K562 treated with DMSO at 1 percent for 12 hours (cell line): ENCODE measurements around the gene ZC3H8. TPM values are rescaled to one million over a fixed set of nuclear protein-coding genes. Genes with fewer than 3 reads are reported as not detected.

Experiments used
- total RNA-seq: library from RNA; unstranded; fragments of 300-600 nt; gene quantifications from 2 replicates; pipeline ENCODE4 v1.2.3, GENCODE V29; 2022; ENCODE audit not compliant: insufficient read depth

ZC3H8 gene
- 7.2 and 8.1 TPM in 2 replicates for total RNA-seq

DNA sequence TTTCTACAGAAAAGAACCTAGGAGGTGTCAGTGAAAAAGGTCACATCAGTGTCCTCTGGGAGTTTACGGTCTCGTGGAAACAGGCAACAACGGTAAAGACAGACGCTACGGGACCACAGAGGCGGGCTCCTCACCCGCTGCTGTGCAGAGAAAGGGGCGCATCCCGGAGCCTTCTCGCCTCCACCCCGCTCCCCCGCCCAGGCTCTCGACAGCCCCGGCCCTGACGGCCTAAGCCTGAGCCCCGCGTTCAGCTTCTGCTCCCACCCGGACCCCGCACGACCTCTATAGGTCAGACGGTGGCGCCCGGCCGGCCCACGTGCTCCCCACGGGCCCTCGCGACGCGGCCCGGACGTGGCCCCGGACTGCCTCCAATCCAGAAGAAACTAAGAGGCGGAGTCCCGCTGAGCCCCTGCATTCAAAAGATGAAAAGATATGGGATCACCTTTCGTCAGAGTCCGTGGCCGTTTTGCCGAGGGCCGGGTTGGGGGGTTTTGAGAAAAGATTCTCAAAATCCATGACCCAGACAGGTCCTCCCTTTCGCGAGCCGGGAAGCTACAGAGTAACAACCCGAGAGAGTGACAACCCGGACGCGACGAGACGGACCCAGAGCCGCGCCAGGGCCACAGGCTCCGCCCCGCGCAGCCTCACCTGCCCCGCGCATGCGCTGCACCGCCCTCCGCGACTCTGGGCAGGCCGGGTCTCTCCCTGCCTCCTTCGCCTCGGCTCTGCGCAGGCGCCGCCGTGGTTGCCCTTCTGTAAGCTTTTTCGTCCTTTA is at the start of gene ZC3H8:
ZC3H8 (minus strand) TSS at position 577 of the 775 bp plus-strand sequence; CDS start at position 516, 61 bp downstream.

DNA sequence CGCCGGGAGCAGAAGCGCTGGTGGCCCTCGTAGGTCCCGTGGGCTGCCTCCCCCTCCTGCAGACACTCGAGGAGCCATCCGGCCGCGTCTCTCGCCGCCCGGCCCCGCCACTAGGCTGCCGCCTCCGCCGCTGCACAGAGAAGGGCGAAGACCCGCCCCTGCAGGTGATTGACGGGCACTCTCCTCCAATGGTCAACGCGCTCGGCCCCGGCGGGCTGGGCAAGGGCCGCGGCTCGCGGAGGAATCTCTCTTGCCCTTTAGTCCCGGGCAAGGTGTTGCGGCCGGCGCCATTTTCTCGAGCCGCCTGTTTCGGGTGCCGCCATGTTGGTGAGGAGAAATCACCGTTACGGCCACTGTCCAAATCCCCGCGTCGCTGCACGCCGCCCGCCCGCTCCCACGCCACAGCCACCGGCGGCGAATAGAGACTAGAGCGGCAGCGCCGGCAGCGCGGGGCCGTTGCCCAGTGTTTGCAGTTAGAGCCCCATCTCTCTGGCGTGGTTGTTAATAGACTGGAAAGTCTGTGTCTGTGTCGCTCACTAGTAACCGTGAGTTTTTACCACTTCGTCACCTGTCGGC is 20.6 kb upstream of the ZC3H8 start, which contains the start of gene ZC3H6:
ZC3H6 (plus strand) TSS at position 287 of the 576 bp plus-strand sequence. CDS start 398 bp downstream, outside the sequence.

Other genes starting within 250 kb of the ZC3H8 start
- gene TMEM87B, start 199.8 kb downstream of the ZC3H8 start, total RNA-seq = 3.1 and 19.6 TPM in 2 replicates
- not detected in 2 replicates for gene FBLN7, start 116.7 kb downstream of the ZC3H8 start, total RNA-seq
- gene ZC3H6, start 20.6 kb upstream of the ZC3H8 start, total RNA-seq = 3.5 and 5.1 TPM in 2 replicates
- gene RGPD8, start 178.6 kb upstream of the ZC3H8 start, total RNA-seq = 0.21 TPM in 1 of 2 replicates, not detected in the other
- gene TTL, start 227.1 kb upstream of the ZC3H8 start, total RNA-seq = 9.1 and 33.2 TPM in 2 replicates